NT2/D1 (cell line): ENCODE results near the gene DISC1.

Source experiments
- SUZ12 ChIP-seq: IDR thresholded peaks from 2 replicates; pipeline ENCODE4 v1.6.1; 2011; ENCODE audit not compliant: insufficient read length, insufficient read depth; ENCODE audit errors: extremely low read depth
- YY1 ChIP-seq: IDR thresholded peaks from 2 replicates; pipeline ENCODE4 v1.6.1; 2011; ENCODE audit not compliant: insufficient read length, insufficient read depth
- ZNF274 ChIP-seq: IDR thresholded peaks from 2 replicates; pipeline ENCODE4 v1.6.1; 2011; ENCODE audit warnings: mild to moderate bottlenecking, low read depth, low read length

DNA sequence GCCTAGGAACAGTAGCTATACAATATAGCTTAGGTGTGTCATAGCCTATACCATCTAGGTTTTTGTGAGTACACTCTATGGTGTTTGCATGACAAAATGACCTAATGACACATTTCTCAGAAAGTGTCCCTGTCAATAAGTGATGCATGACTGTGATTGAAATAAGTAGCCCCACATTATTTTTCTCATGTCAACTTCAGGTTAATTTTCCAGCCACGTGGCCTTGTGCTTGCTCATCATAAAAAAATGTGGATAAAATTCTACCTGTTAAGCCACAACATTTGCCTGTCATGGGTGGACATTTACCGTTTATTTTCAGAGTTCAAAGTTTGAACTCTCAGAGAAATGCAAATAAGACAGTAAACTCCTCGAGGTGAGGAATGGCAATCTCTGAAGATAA is 5.5 kb downstream of the DISC1 start:
- no peak for TF ChIP-seq ZNF274
- TF ChIP-seq YY1: no peak
- no peak for TF ChIP-seq SUZ12
